Smooth muscle cell (in vitro differentiated cells): ENCODE results near the gene PDHX. TPM values are rescaled to one million over a fixed set of nuclear protein-coding genes. Genes with fewer than 3 reads are reported as not detected.
"Not testable (repeated sequence)": the region's sequence is repeated elsewhere in the genome, so short reads cannot be mapped to it uniquely, and the experiment has no call there.

Experiments
- DNase-seq: peaks from one replicate; lab custom pipeline; 2025; ENCODE audit not compliant: unreplicated experiment; lab: John Stamatoyannopoulos, UW
- H2AFZ ChIP-seq: fragments of 200-600 bp; sonication (generic); 2 replicates; pipeline ENCODE4 v1.6.0; 2016; ENCODE audit warnings: antibody characterized with exemption, low read depth, mild to moderate bottlenecking
- H3F3A ChIP-seq: fragments of 200-600 bp; sonication (generic); 2 replicates; pipeline ENCODE4 v1.6.0; 2017; ENCODE audit warnings: antibody characterized with exemption, low read depth
- H3K27ac ChIP-seq: fragments of 200-600 bp; sonication (generic); 2 replicates; pipeline ENCODE4 v1.5.1; 2016; ENCODE audit warnings: low read depth, mild to moderate bottlenecking
- H3K27me3 ChIP-seq: fragments of 200-600 bp; sonication (generic); 2 replicates; pipeline ENCODE4 v1.6.1; 2016; ENCODE audit warnings: low read depth, mild to moderate bottlenecking
- H3K36me3 ChIP-seq: fragments of 200-600 bp; sonication (generic); 2 replicates; pipeline ENCODE4 v1.5.1; 2016; ENCODE audit warnings: low read depth
- H3K4me1 ChIP-seq: fragments of 200-600 bp; sonication (generic); 2 replicates; pipeline ENCODE4 v1.5.1; 2016; ENCODE audit warnings: low read depth
- H3K4me2 ChIP-seq: fragments of 200-600 bp; sonication (generic); 2 replicates; pipeline ENCODE4 v1.6.0; 2016; ENCODE audit warnings: mild to moderate bottlenecking
- H3K4me3 ChIP-seq: fragments of 200-600 bp; sonication (generic); 2 replicates; pipeline ENCODE4 v1.5.1; 2016; ENCODE audit warnings: mild to moderate bottlenecking
- H3K79me2 ChIP-seq: fragments of 200-600 bp; sonication (generic); 2 replicates; pipeline ENCODE4 v1.6.0; 2016; ENCODE audit warnings: low read depth, mild to moderate bottlenecking
- H3K9ac ChIP-seq: fragments of 200-600 bp; sonication (generic); 2 replicates; pipeline ENCODE4 v1.6.0; 2016; ENCODE audit warnings: low read depth
- H3K9me3 ChIP-seq: fragments of 200-600 bp; sonication (generic); replicated peaks from 2 replicates; pipeline ENCODE4 v1.5.1; 2016; ENCODE audit warnings: low read depth
- H4K20me1 ChIP-seq: fragments of 200-600 bp; sonication (generic); 2 replicates; pipeline ENCODE4 v1.6.0; 2016; ENCODE audit warnings: low read depth
- CTCF ChIP-seq: fragments of 200-600 bp; sonication (generic); IDR thresholded peaks from 2 replicates; pipeline ENCODE4 v1.5.1; 2017; ENCODE audit warnings: borderline replicate concordance, mild to moderate bottlenecking, antibody characterized with exemption; ENCODE audit not compliant: insufficient read depth, poor library complexity, severe bottlenecking
- WGBS: methylation state at CpG from one replicate; pipeline ENCODE4 v1.1.7; 2016; ENCODE audit warnings: low lambda C conversion rate; 5-methylcytosine and 5-hydroxymethylcytosine counted together
- polyA plus RNA-seq: library from polyadenylated mRNA; unstranded; fragments of >200 nt; fragmentation: Nextera tagmentation; extraction: Ambion mirVana; gene quantifications from 2 replicates; pipeline ENCODE4 v1.2.1, GENCODE V29; 2016
- total RNA-seq: library from RNA; depleted of rRNA; stranded (reverse); fragments of >200 nt; gene quantifications from 2 replicates; pipeline ENCODE4 v1.2.3, GENCODE V29; 2014

The PDHX gene
- total and polyA plus RNA-seq, 2 experiments from 2014 or later, result 56.6 to 100 TPM

GRCh38 chr11:34909415-34909814 is 7.0 kb upstream of the PDHX start:
- 75% methylated on average over 6 of the region's 6 CpGs for WGBS
- Histone ChIP-seq H3K4me2 (no peak overlapping the region), H4K20me1 (peaks cover 23% of the 10 kb centered on the region), H3K36me3 (no peaks in the 10 kb centered on the region), H3K27ac (no peak overlapping the region), H3K4me1 (no peaks in the 10 kb centered on the region), H2AFZ (no peak overlapping the region), H3K9me3 (no peaks in the 10 kb centered on the region), H3K27me3 (no peaks in the 10 kb centered on the region), H3K9ac (no peak overlapping the region), H3F3A (no peaks in the 10 kb centered on the region), H3K79me2 (peaks cover 17% of the 10 kb centered on the region), H3K4me3 (no peak overlapping the region)
- no peak for TF ChIP-seq CTCF
- DNase-seq, result no peak

- no peaks in the 10 kb centered on the region for H3K36me3 ChIP-seq
- H3K9ac ChIP-seq, result no peak overlapping the region
- H3K4me1 ChIP-seq, result peaks cover under 1% of the 10 kb centered on the region
- H3K4me3 ChIP-seq, result no peak overlapping the region
- H3K4me2 ChIP-seq, result no peak overlapping the region
- no peak overlapping the region for H3K27ac ChIP-seq
- peaks cover 21% of the 10 kb centered on the region for H3K79me2 ChIP-seq
- no peak for TF ChIP-seq CTCF
- H2AFZ ChIP-seq, result no peak overlapping the region
- WGBS, result 91% methylated on average over 4 of the region's 4 CpGs
- no peaks in the 10 kb centered on the region for H3K27me3 ChIP-seq
- H3K9me3 ChIP-seq, result no peaks in the 10 kb centered on the region
- no peaks in the 10 kb centered on the region for H3F3A ChIP-seq
- no peak for DNase-seq
- H4K20me1 ChIP-seq, result peaks cover 23% of the 10 kb centered on the region
Measured at GRCh38 chr11:34909955-34910354, 6.5 kb upstream of the PDHX start.

- Histone ChIP-seq H3K9me3 (no peaks in the 10 kb centered on the region), H4K20me1 (peaks cover 23% of the 10 kb centered on the region), H3K4me2 (no peak overlapping the region), H3K36me3 (no peaks in the 10 kb centered on the region), H3K4me3 (no peak overlapping the region), H2AFZ (no peak overlapping the region), H3K27ac (no peak overlapping the region), H3F3A (no peaks in the 10 kb centered on the region), H3K27me3 (no peaks in the 10 kb centered on the region), H3K79me2 (peaks cover 25% of the 10 kb centered on the region), H3K9ac (no peak overlapping the region), H3K4me1 (peaks cover 6% of the 10 kb centered on the region)
- no peak for DNase-seq
- TF ChIP-seq CTCF, result no peak
- WGBS, result 100% methylated on average over 1 of the region's 1 CpG
Measured at GRCh38 chr11:34910817-34911216, 5.6 kb upstream of the PDHX start.

GRCh38 chr11:34911676-34912075 is 4.7 kb upstream of the PDHX start:
- WGBS, result 96% methylated on average over 2 of the region's 2 CpGs
- Histone ChIP-seq H3K9ac (no peak overlapping the region), H4K20me1 (peaks cover 23% of the 10 kb centered on the region), H3K27me3 (no peaks in the 10 kb centered on the region), H3K4me1 (peaks cover 6% of the 10 kb centered on the region), H3F3A (no peaks in the 10 kb centered on the region), H3K4me3 (no peak overlapping the region), H3K79me2 (peaks cover 27% of the 10 kb centered on the region), H3K4me2 (no peak overlapping the region), H2AFZ (no peak overlapping the region), H3K36me3 (no peaks in the 10 kb centered on the region), H3K9me3 (no peaks in the 10 kb centered on the region), H3K27ac (no peak overlapping the region)
- no peak for TF ChIP-seq CTCF
- DNase-seq, result no peak

- Histone ChIP-seq H3K79me2 (peaks cover 38% of the 10 kb centered on the region), H4K20me1 (peaks cover 14% of the 10 kb centered on the region), H3K4me1 (peaks cover 13% of the 10 kb centered on the region)
- H3K4me2 ChIP-seq, H3K36me3 ChIP-seq, H2AFZ ChIP-seq, H3K9me3 ChIP-seq, H3K27ac ChIP-seq, H3F3A ChIP-seq, H3K9ac ChIP-seq, H3K27me3 ChIP-seq, DNase-seq, H3K4me3 ChIP-seq: not testable (repeated sequence)
- 88% methylated on average over 10 of the region's 10 CpGs for WGBS
Measured at GRCh38 chr11:34913556-34913955, 2.9 kb upstream of the PDHX start.
